A673 (cell line): Measurements from ENCODE around the gene TESK2.

Experiments
- EZH2 ChIP-seq: fragments of 200-600 bp; sonication (generic); IDR thresholded peaks from 2 replicates; pipeline ENCODE4 v1.6.1; 2017; ENCODE audit warnings: borderline replicate concordance, low read depth, mild to moderate bottlenecking, mixed read lengths, antibody characterized with exemption, low read length; ENCODE audit not compliant: poor library complexity, severe bottlenecking
- TF ChIP-seq, protein P1 (sequence below): fragments of 300-800, 200-600 bp; sonication (generic); conservative IDR thresholded peaks from 2 replicates; pipeline ENCODE4 v1.5.1; 2017; ENCODE audit warnings: low read depth, mild to moderate bottlenecking, antibody characterized with exemption, low read length, moderate library complexity, mixed read lengths

DNA sequence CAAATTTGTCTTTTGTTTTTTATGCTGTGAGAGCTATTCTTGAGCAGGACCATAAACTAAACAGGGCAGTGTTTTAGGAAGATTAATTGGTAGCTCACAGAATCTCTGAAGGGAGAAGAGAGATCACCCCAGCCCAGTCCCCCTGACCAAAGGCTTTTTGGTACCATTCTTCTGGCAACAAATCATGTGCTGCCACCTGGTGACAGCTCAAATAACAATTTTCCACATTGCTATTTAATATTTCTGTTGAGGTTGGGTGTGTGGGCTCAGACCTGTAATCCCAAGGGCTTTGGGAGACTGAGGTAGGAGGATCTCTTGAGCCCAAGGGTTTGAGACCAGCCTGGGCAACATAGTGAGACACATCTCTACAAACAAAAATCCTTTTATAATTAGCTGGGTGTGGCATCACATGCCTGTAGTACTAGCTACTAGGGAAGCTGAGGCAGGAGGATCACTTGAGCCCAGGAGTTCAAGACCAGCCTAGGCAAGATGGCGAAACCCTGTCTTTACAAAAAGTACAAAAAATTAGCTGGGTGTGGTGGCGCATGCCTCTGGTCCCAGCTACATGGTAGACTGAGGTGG, 2.2 kb upstream of the TESK2 start:
- TF ChIP-seq, protein P1, sequence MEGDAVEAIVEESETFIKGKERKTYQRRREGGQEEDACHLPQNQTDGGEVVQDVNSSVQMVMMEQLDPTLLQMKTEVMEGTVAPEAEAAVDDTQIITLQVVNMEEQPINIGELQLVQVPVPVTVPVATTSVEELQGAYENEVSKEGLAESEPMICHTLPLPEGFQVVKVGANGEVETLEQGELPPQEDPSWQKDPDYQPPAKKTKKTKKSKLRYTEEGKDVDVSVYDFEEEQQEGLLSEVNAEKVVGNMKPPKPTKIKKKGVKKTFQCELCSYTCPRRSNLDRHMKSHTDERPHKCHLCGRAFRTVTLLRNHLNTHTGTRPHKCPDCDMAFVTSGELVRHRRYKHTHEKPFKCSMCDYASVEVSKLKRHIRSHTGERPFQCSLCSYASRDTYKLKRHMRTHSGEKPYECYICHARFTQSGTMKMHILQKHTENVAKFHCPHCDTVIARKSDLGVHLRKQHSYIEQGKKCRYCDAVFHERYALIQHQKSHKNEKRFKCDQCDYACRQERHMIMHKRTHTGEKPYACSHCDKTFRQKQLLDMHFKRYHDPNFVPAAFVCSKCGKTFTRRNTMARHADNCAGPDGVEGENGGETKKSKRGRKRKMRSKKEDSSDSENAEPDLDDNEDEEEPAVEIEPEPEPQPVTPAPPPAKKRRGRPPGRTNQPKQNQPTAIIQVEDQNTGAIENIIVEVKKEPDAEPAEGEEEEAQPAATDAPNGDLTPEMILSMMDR: peak; percentile 65
- TF ChIP-seq EZH2: no peak
